SIG-M5 treated with dmso at 0.1 percent for 504 hours (cell line): ENCODE data around the gene LTC4S.

Experiments used
- DNase-seq: peaks from one replicate; lab custom pipeline; 2025; ENCODE audit not compliant: unreplicated experiment; lab: John Stamatoyannopoulos, UW

LTC4S gene

DNA sequence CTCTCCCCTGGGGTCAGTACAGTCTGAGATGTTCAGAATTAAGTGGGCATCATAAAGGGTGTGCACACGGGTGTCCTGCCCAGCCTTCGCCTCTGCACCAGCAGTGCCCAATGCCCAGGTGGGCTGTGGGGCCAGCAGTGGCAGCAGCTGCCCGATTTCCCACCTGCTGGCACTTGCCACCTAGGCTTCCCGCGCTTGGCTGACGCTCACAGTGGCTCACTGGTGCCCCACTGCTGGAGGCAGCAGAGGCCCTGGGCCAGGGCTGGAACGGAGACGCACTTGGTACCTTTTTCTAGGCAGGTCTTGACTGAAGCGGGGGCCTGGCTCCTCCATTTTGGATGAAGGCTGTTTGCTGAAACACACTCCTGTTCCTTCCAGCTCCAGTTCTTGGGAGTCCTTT lies 47.8 kb downstream of the LTC4S start:
- no peak for DNase-seq
